Measurements from ENCODE around the gene NCOA1. TPM values are rescaled to one million over a fixed set of nuclear protein-coding genes. Genes with fewer than 3 reads are reported as not detected.

NCOA1 gene
- polyA plus RNA-seq, 4 donors = 13.8 to 48.5 (median 20.4) TPM

DNA sequence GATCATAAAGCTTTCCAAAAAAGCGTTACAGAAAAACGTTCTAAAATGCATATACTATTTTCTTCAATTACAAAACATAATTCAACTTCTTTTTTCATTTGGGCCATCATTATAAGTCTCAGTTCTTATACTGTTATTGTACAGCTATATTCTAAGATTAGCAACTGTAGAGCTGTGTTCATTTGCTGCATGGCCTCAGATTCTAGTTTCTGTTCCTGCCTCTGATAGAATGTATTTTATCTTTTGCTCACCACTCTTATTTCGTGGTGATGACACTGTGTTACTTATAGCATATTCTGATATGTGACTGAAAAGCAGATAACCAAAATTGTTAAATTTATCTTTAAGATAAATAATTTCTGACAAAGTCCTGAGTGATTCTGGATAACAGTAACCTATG is 234.9 kb downstream of the NCOA1 start:
- no peak for DNase-seq
- Histone ChIP-seq H3K27me3 (ENCODE audit: control insufficient read depth in 3 of 3, insufficient read depth in 3 of 3, low read length in 3 of 3) (no peaks in the 10 kb centered on the region), H3K27ac (ENCODE audit: low read depth in 1 of 3, low read length in 2 of 3) (no peak overlapping the region), H3K4me1 (ENCODE audit: control insufficient read depth in 3 of 3, insufficient read depth in 2 of 3, low read depth in 1 of 3, low read length in 2 of 3) (no peaks in the 10 kb centered on the region), H3K36me3 (ENCODE audit: control insufficient read depth in 3 of 3, insufficient read depth in 2 of 3, low read depth in 1 of 3, low read length in 3 of 3) (peaks cover 0 to 22% (median 4%) of the 10 kb centered on the region in 3 donors), H3K9me3 (ENCODE audit: control insufficient read depth in 2 of 2, insufficient read depth in 1 of 2, low read depth in 1 of 2, low read length in 1 of 2) (no peaks in the 10 kb centered on the region), H3K4me3 (ENCODE audit: low read depth in 1 of 3, low read length in 3 of 3) (no peak overlapping the region)
- FAIRE-seq = no peak
- WGBS, 3 donors = 67 to 85% (median 72%) methylated on average over 3 of the region's 3 CpGs

GRCh38 chr2:24730481-24730880 is 239.4 kb downstream of the NCOA1 start:
- Histone ChIP-seq H3K36me3 (ENCODE audit: control insufficient read depth in 3 of 3, insufficient read depth in 2 of 3, low read depth in 1 of 3, low read length in 3 of 3) (peaks cover 0 to 19% (median 7%) of the 10 kb centered on the region in 3 donors), H3K27ac (ENCODE audit: low read depth in 1 of 3, low read length in 2 of 3) (no peak overlapping the region), H3K9me3 (ENCODE audit: control insufficient read depth in 2 of 2, insufficient read depth in 1 of 2, low read depth in 1 of 2, low read length in 1 of 2) (no peaks in the 10 kb centered on the region), H3K4me3 (ENCODE audit: low read depth in 1 of 3, low read length in 3 of 3) (no peak overlapping the region), H3K4me1 (ENCODE audit: control insufficient read depth in 3 of 3, insufficient read depth in 2 of 3, low read depth in 1 of 3, low read length in 2 of 3) (no peaks in the 10 kb centered on the region), H3K27me3 (ENCODE audit: control insufficient read depth in 3 of 3, insufficient read depth in 3 of 3, low read length in 3 of 3) (no peaks in the 10 kb centered on the region)
- WGBS, 3 donors = 82 to 94% (median 90%) methylated on average over 7 of the region's 7 CpGs
- no peak for FAIRE-seq
- DNase-seq = no peak

GRCh38 chr2:24731040-24731439 is 240.0 kb downstream of the NCOA1 start:
- Histone ChIP-seq H3K4me1 (ENCODE audit: control insufficient read depth in 3 of 3, insufficient read depth in 2 of 3, low read depth in 1 of 3, low read length in 2 of 3) (no peaks in the 10 kb centered on the region), H3K4me3 (ENCODE audit: low read depth in 1 of 3, low read length in 3 of 3) (no peak overlapping the region), H3K27ac (ENCODE audit: low read depth in 1 of 3, low read length in 2 of 3) (no peak overlapping the region), H3K9me3 (ENCODE audit: control insufficient read depth in 2 of 2, insufficient read depth in 1 of 2, low read depth in 1 of 2, low read length in 1 of 2) (no peaks in the 10 kb centered on the region), H3K27me3 (ENCODE audit: control insufficient read depth in 3 of 3, insufficient read depth in 3 of 3, low read length in 3 of 3) (no peaks in the 10 kb centered on the region), H3K36me3 (ENCODE audit: control insufficient read depth in 3 of 3, insufficient read depth in 2 of 3, low read depth in 1 of 3, low read length in 3 of 3) (peaks cover 0 to 19% (median 7%) of the 10 kb centered on the region in 3 donors)
- no peak for FAIRE-seq
- DNase-seq = no peak

- no peak for FAIRE-seq
- H3K27me3 ChIP-seq (ENCODE audit: control insufficient read depth in 3 of 3, insufficient read depth in 3 of 3, low read length in 3 of 3) = no peaks in the 10 kb centered on the region
- no peak for DNase-seq
- WGBS, 3 donors = 90 to 97% (median 95%) methylated on average over 1 of the region's 1 CpG
- H3K4me3 ChIP-seq (ENCODE audit: low read depth in 1 of 3, low read length in 3 of 3) = no peak overlapping the region
- H3K27ac ChIP-seq (ENCODE audit: low read depth in 1 of 3, low read length in 2 of 3) = no peak overlapping the region
- H3K9me3 ChIP-seq (ENCODE audit: control insufficient read depth in 2 of 2, insufficient read depth in 1 of 2, low read depth in 1 of 2, low read length in 1 of 2) = no peaks in the 10 kb centered on the region
- peaks cover 0 to 16% (median 7%) of the 10 kb centered on the region in 3 donors for H3K36me3 ChIP-seq (ENCODE audit: control insufficient read depth in 3 of 3, insufficient read depth in 2 of 3, low read depth in 1 of 3, low read length in 3 of 3)
- H3K4me1 ChIP-seq (ENCODE audit: control insufficient read depth in 3 of 3, insufficient read depth in 2 of 3, low read depth in 1 of 3, low read length in 2 of 3) = no peaks in the 10 kb centered on the region
Observed at GRCh38 chr2:24731923-24732322, 240.9 kb downstream of the NCOA1 start.

- no peak overlapping the region for H3K4me3 ChIP-seq (ENCODE audit: low read depth in 1 of 3, low read length in 3 of 3)
- no peaks in the 10 kb centered on the region for H3K9me3 ChIP-seq (ENCODE audit: control insufficient read depth in 2 of 2, insufficient read depth in 1 of 2, low read depth in 1 of 2, low read length in 1 of 2)
- DNase-seq (no peak), FAIRE-seq (no peak)
- H3K27me3 ChIP-seq (ENCODE audit: control insufficient read depth in 3 of 3, insufficient read depth in 3 of 3, low read length in 3 of 3) = no peaks in the 10 kb centered on the region
- no peak overlapping the region for H3K27ac ChIP-seq (ENCODE audit: low read depth in 1 of 3, low read length in 2 of 3)
- 96 to 98% (median 97%) methylated on average over 2 of the region's 2 CpGs for WGBS, 3 donors
- peaks cover 0 to 6% (median 4%) of the 10 kb centered on the region in 3 donors for H3K36me3 ChIP-seq (ENCODE audit: control insufficient read depth in 3 of 3, insufficient read depth in 2 of 3, low read depth in 1 of 3, low read length in 3 of 3)
- no peaks in the 10 kb centered on the region for H3K4me1 ChIP-seq (ENCODE audit: control insufficient read depth in 3 of 3, insufficient read depth in 2 of 3, low read depth in 1 of 3, low read length in 2 of 3)
Observed at GRCh38 chr2:24734741-24735140, 243.7 kb downstream of the NCOA1 start.

DNA sequence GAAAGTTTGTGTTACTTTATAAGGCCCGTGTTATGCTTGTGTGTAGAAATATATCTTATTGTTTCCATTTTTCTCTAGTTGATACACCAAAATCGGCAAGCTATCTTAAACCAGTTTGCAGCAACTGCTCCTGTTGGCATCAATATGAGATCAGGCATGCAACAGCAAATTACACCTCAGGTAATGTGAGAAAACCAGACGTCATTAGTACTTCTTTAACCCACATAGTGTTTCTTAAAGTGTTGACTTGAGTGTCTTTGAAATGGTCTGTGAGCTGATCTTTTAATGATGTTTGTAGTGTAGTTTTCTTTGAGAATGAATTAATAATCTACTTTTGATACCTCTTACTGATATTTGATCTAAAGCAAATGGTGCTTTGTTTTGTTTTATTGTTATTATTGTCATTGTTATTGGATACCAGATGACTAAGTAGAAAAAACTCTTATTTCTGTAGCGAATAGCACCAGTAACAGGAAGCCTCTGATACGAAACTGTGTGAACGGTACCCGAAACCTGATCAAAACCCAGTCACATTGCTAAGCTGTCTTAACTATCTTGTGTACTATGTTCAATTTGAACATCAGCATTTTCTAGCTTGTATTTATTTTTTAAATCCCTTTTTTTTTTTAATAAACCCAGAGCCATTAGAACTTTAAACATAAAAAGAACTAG is 248.4 kb downstream of the NCOA1 start:
- Histone ChIP-seq H3K4me3 (ENCODE audit: low read depth in 1 of 3, low read length in 3 of 3) (no peak overlapping the region), H3K27me3 (ENCODE audit: control insufficient read depth in 3 of 3, insufficient read depth in 3 of 3, low read length in 3 of 3) (no peaks in the 10 kb centered on the region), H3K4me1 (ENCODE audit: control insufficient read depth in 3 of 3, insufficient read depth in 2 of 3, low read depth in 1 of 3, low read length in 2 of 3) (peaks cover 0 to 3% (median 0%) of the 10 kb centered on the region in 3 donors), H3K27ac (ENCODE audit: low read depth in 1 of 3, low read length in 2 of 3) (no peak overlapping the region), H3K36me3 (ENCODE audit: control insufficient read depth in 3 of 3, insufficient read depth in 2 of 3, low read depth in 1 of 3, low read length in 3 of 3) (peaks cover 2 to 11% (median 7%) of the 10 kb centered on the region in 3 donors), H3K9me3 (ENCODE audit: control insufficient read depth in 2 of 2, insufficient read depth in 1 of 2, low read depth in 1 of 2, low read length in 1 of 2) (no peaks in the 10 kb centered on the region)
- DNase-seq (no peak), FAIRE-seq (no peak)
- WGBS, 3 donors = 89 to 95% (median 90%) methylated on average over 7 of the region's 7 CpGs

DNA sequence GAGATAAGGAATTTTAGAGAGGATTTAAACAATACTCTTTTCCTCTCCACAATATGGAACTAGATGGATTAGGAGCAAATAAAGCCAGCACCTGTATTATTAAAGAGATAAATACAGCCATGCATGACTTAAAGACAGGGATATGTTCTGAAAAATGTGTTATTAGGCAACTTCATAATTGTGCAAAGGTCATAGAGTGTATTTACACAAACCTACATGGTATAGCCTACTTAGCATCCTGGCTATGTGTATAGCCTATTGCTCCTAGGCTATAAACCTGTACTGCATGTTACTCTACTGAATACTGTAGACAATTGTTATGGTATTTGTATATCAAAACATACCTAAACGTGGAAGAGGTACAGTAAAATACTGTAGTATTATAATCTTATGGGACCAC is 249.1 kb downstream of the NCOA1 start:
- Histone ChIP-seq H3K27ac (ENCODE audit: low read depth in 1 of 3, low read length in 2 of 3) (no peak overlapping the region), H3K4me1 (ENCODE audit: control insufficient read depth in 3 of 3, insufficient read depth in 2 of 3, low read depth in 1 of 3, low read length in 2 of 3) (peaks cover 0 to 3% (median 0%) of the 10 kb centered on the region in 3 donors), H3K4me3 (ENCODE audit: low read depth in 1 of 3, low read length in 3 of 3) (no peak overlapping the region), H3K36me3 (ENCODE audit: control insufficient read depth in 3 of 3, insufficient read depth in 2 of 3, low read depth in 1 of 3, low read length in 3 of 3) (peaks cover 2 to 11% (median 7%) of the 10 kb centered on the region in 3 donors), H3K9me3 (ENCODE audit: control insufficient read depth in 2 of 2, insufficient read depth in 1 of 2, low read depth in 1 of 2, low read length in 1 of 2) (no peaks in the 10 kb centered on the region), H3K27me3 (ENCODE audit: control insufficient read depth in 3 of 3, insufficient read depth in 3 of 3, low read length in 3 of 3) (no peaks in the 10 kb centered on the region)
- DNase-seq (peak in 1 of 2 donors; percentile 39), FAIRE-seq (no peak)
- 74 to 79% (median 75%) methylated on average over 1 of the region's 1 CpG for WGBS, 3 donors

- Histone ChIP-seq H3K4me1 (ENCODE audit: control insufficient read depth in 3 of 3, insufficient read depth in 2 of 3, low read depth in 1 of 3, low read length in 2 of 3) (peaks cover 0 to 3% (median 0%) of the 10 kb centered on the region in 3 donors), H3K27me3 (ENCODE audit: control insufficient read depth in 3 of 3, insufficient read depth in 3 of 3, low read length in 3 of 3) (no peaks in the 10 kb centered on the region), H3K36me3 (ENCODE audit: control insufficient read depth in 3 of 3, insufficient read depth in 2 of 3, low read depth in 1 of 3, low read length in 3 of 3) (peaks cover 2 to 17% (median 9%) of the 10 kb centered on the region in 3 donors), H3K9me3 (ENCODE audit: control insufficient read depth in 2 of 2, insufficient read depth in 1 of 2, low read depth in 1 of 2, low read length in 1 of 2) (no peaks in the 10 kb centered on the region), H3K27ac (ENCODE audit: low read depth in 1 of 3, low read length in 2 of 3) (no peak overlapping the region), H3K4me3 (ENCODE audit: low read depth in 1 of 3, low read length in 3 of 3) (no peak overlapping the region)
- FAIRE-seq (no peak), DNase-seq (no peak)
- WGBS, 3 donors = 80 to 100% (median 93%) methylated on average over 1 of the region's 1 CpG
Observed at GRCh38 chr2:24742730-24743129, 251.7 kb downstream of the NCOA1 start.

- H3K4me1 ChIP-seq (ENCODE audit: control insufficient read depth in 3 of 3, insufficient read depth in 2 of 3, low read depth in 1 of 3, low read length in 2 of 3) = peaks cover 0 to 3% (median 0%) of the 10 kb centered on the region in 3 donors
- DNase-seq (no peak), FAIRE-seq (no peak)
- H3K27me3 ChIP-seq (ENCODE audit: control insufficient read depth in 3 of 3, insufficient read depth in 3 of 3, low read length in 3 of 3) = no peaks in the 10 kb centered on the region
- H3K9me3 ChIP-seq (ENCODE audit: control insufficient read depth in 2 of 2, insufficient read depth in 1 of 2, low read depth in 1 of 2, low read length in 1 of 2) = no peaks in the 10 kb centered on the region
- no peak overlapping the region for H3K4me3 ChIP-seq (ENCODE audit: low read depth in 1 of 3, low read length in 3 of 3)
- 67 to 85% (median 79%) methylated on average over 3 of the region's 3 CpGs for WGBS, 3 donors
- H3K27ac ChIP-seq (ENCODE audit: low read depth in 1 of 3, low read length in 2 of 3) = no peak overlapping the region
- peaks cover 2 to 21% (median 9%) of the 10 kb centered on the region in 3 donors for H3K36me3 ChIP-seq (ENCODE audit: control insufficient read depth in 3 of 3, insufficient read depth in 2 of 3, low read depth in 1 of 3, low read length in 3 of 3)
Observed at GRCh38 chr2:24743924-24744323, 252.9 kb downstream of the NCOA1 start.

Measured in small intestine (tissue), 7 donors.